ENCODE data around the gene KRT82.

DNA sequence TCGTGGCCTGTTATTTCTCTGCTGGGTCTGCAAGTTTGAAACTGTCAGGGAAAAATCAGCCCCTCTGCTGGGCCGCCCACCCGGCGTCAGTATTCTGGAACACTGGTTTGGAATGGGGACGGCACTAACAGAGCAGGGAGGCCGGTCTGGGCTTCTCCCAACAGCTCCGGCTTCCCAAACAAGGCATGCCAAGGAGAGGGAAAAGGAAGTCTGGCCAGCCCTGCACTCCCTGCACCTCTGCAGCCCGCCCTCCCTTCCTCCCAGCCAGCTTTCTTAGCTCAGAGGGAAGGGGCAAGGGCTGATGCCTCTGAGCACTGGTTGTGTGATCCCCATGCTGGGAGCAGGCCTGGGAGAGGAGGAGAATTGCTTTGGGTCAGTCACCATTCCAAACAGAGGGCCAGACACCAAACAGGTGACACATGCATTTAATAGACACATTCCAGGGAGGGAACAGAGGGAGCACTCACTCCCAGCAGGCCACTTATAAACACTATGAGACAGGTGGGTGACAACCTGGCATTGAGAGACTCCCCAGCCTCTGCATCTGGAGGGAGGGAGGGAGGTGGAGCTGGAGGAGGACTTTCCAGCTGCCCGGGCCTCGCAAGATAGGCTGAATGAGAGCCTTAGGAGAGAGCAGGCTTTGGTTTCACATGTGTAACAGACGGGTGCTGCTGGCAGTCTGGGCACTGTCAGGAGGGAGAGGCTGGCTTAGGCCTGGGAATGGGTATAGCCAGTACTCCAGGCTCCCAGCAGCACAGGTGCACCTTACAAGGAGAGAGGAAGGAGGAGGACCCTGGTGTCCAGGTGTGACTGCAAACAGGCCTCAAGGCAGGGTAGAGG is 17.7 kb upstream of the KRT82 start:
- no peak for TF ChIP-seq POLR2A (IDR thresholded peaks at IDR 0.05)
- TF ChIP-seq, protein P1, sequence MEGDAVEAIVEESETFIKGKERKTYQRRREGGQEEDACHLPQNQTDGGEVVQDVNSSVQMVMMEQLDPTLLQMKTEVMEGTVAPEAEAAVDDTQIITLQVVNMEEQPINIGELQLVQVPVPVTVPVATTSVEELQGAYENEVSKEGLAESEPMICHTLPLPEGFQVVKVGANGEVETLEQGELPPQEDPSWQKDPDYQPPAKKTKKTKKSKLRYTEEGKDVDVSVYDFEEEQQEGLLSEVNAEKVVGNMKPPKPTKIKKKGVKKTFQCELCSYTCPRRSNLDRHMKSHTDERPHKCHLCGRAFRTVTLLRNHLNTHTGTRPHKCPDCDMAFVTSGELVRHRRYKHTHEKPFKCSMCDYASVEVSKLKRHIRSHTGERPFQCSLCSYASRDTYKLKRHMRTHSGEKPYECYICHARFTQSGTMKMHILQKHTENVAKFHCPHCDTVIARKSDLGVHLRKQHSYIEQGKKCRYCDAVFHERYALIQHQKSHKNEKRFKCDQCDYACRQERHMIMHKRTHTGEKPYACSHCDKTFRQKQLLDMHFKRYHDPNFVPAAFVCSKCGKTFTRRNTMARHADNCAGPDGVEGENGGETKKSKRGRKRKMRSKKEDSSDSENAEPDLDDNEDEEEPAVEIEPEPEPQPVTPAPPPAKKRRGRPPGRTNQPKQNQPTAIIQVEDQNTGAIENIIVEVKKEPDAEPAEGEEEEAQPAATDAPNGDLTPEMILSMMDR (IDR thresholded peaks at IDR 0.05), result no peak
